ENCODE measurements around the gene IPCEF1.

IPCEF1 gene

DNA sequence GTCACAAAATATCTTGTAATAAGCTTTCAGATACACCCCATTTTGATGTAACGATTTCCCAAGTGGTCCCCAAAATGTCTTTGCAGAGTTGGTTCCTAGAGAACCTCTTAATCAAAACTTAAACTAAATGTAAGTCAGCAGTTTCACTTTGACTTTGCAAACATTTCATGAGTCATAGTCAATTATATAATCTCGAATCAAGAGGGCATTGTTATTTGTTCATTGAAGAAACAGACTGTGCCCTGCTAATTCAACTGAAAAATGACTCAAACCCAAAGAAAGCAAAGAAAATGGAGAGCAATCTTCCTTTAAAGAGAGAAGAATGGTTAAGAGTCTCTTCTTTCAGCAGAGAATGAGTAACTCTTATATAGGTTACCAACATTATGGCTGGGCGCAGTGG lies 58.3 kb downstream of the IPCEF1 start:
- in situ Hi-C loops (cut with HindIII; ENCODE audit: low sequenced_read_pairs), result no loop called here

DNA sequence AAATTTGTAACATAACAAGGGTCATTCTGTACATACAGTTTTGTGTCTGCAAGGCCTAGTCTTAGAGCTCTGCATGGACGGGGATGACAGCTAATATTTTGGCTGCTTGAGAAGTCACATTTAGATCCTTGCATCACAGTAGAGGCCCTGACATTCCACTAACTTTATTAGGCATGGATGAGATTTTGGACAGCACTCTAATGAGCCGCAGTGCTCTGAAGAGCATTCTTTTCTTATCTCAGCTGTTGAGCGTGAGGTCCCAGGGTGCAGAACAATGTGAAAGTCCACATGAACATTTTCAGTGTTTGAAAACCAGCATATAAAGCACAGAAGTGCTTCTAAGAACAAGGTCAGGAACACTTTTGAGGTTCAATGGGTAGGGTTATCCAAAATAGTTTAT lies 58.9 kb downstream of the IPCEF1 start:
- in situ Hi-C loops (cut with HindIII; ENCODE audit: low sequenced_read_pairs), result no loop called here

DNA sequence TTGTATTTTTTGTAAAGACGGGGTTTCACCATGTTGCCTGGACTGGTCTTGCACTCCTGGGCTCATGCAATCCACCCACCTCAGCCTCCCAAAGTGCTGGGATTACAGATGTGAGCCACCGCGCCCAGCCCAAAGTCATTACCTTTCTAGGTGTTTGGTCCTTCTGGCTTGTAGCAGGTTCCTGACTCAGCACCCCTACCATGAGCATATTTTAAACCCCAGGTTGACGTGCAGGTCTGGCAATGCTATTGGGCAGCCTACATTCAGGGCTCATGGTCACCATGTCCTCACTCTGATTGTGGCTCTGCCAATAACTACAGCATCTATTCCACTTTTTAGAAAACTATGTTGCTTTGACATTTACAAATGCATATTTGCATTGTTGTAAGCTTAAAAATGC lies 59.4 kb downstream of the IPCEF1 start:
- in situ Hi-C loops (cut with HindIII; ENCODE audit: low sequenced_read_pairs), result no loop called here

DNA sequence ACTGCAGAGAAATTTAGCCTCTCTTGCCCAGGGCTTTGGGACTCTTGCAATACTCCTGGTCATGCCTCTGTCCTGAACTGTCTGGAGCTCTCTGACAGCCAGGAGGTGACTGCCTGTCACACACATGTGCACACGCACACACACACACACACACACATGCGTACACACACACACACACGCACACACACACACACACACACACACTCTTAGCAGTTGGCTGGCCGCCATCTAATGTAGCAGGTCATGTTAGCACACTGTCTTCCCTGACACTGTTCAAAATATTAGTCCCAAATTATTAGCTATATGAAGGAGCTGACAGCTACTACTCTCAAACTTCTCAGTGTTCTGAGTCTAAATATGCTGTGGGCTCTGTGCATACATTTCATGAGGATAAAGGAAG lies 60.9 kb downstream of the IPCEF1 start:
- in situ Hi-C loops (cut with HindIII; ENCODE audit: low sequenced_read_pairs), result no loop called here

DNA sequence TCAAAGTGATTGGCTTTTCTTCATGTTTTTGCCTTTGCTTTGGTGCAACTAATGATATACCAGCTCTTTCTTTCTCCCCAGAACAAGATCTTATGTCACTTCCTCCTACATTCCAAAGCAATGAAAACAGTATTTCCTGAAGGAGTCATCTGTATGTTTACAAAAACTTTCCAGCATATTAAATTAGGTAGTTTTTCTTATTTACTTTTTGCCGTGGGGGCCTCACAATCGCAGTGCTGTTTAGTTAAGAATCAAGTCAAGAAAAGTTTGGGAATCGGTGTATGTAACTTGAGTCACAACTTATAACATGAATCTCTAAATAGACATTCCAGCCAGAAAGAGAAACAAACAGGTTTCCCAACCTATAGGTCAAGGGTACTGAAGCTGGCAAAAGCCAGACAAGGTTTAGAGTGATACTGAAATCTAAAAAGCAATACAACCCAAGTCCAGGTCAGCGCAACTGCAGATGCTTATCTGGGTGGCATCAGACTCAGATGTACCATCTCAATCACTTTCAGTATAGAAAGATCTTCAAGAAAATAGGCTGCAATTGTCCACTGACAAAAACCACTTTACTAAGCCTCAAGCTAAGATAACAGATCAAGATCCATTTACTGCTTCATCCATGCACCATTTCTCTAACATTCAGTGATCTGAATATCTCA lies 63.6 kb downstream of the IPCEF1 start:
- in situ Hi-C loops (cut with HindIII; ENCODE audit: low sequenced_read_pairs), result no loop called here

DNA sequence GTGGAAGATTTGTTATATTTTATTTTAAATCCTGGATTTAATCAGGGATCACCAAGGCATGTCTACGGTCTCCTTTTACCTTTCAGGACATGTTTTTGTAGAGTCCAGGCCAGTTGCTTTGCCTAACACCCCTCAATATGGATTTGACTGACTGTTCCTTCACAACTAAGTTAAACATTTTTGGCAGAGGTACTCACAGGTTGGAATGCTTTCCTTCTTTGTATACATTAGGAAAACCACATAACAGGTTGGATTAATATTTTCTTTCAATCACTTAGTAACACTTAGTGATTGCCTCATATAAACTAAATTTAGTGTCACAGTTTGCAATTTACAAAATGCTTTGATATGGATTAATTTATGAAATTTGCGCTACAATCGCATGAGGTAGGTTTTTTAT lies 64.5 kb downstream of the IPCEF1 start:
- in situ Hi-C loops (cut with HindIII; ENCODE audit: low sequenced_read_pairs), result no loop called here

DNA sequence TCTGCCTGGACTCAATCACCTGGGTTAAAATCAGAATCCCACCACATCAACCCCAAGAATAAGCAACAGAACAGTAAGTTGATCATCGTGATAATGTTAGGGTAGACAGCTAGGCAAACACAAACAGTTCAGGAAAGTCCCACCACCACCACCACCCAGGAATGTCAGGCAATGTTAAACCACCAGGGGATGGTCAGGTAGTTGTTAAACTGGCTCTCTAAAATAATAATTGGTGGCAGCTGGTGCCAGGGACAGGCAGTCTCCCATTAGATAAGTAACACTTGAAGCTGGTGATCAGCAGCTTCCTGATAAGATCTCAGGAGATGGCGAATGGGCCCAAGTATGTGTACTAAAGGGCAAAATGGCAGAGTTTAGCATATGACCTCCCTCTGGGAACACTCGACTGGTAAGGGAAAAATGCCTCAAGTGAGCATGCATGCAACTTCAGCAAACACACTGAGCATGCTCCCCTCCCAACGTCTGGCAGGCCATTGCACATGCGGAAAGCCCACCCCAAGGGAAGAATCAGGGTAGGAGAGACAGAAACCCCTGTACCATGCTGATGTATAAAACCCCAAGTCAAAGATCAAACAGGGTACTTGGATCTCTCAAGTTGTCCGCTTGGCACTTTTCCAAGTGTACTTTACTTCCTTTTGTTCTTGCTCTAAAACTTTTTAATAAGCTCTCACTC lies 66.6 kb downstream of the IPCEF1 start:
- in situ Hi-C loops (cut with HindIII; ENCODE audit: low sequenced_read_pairs), result no loop called here

DNA sequence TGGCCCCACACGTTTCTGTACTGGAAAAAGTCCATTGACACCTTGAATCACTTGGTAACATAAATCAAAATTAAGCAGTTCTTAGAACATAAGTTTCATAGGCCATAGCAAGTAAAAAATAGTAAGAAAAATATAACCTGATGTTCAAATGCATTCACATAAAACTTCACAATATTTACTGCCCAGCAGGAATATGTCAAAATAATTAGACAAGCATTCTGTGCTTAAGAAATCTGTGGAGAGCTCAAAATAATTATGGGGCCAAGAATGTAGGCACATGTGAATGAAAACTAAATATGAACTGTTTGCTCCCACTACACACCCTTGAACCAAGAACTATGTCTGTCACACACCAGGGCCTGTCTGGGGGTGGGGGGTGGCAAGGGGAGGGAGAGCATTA lies 70.8 kb downstream of the IPCEF1 start:
- in situ Hi-C loops (cut with HindIII; ENCODE audit: low sequenced_read_pairs), result no loop called here

DNA sequence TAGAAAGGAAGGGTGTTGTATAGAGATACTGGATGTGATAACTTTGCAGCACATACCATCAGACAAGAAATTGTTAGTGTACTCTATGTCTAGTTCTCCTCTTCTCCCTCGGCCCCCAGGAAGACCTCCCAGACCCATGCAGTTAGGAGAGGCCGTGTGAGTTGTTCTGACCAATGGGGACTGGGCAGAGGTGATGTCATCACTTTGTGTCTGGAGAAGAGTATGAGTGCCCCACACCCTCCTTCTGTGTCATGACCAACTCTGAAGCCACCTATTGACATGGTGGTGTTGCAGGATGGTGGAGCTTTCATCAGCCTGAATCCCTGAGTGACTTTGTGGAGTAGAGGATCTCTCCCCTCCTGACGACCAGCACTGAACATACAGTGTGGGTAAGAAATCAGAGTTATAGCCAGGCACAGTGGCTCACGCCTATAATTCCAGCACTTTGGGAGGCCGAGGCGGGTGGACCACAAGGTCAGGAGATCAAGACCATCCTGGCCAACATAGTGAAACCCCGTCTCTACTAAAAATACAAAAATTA lies 72.2 kb downstream of the IPCEF1 start:
- in situ Hi-C loops (cut with HindIII; ENCODE audit: low sequenced_read_pairs), result no loop called here

DNA sequence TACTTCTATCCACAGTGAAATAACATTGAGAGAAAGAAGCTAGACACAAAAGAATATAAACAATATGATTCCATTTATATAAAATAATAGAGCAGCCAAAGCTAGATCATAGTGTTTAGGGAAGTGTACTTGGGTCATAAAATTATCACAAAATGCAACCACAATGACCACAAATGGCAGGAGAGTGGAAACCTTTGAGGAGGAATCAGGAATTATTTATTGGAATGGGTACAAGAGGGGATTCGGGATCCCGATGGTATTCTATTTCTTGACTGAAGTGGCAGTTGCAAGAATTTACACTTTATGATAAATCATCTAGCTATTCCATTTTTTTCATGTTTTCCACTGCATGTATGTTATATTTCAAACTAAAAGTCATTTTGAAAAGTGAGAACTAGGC lies 76.1 kb downstream of the IPCEF1 start:
- in situ Hi-C loops (cut with HindIII; ENCODE audit: low sequenced_read_pairs), result no loop called here

DNA sequence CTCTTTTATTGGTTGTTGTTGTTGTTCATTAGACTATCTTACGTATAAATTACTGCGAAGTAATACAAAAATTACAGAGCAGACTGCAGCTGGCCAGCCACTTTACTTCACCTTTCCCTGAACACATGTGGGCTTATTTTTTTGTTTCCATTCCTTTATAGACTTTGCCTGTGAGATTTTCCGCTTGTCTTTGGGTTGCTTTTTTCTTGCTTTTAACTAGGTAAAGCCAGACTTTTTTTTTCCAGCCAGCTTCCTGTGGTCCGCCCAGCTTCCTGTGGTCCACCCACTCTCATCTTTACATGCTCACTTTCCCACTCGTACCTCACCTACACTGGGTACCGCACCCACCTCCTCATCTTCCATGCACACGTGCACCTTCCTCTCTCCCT lies 79.0 kb downstream of the IPCEF1 start:
- in situ Hi-C loops (cut with HindIII; ENCODE audit: low sequenced_read_pairs), result no loop called here

DNA sequence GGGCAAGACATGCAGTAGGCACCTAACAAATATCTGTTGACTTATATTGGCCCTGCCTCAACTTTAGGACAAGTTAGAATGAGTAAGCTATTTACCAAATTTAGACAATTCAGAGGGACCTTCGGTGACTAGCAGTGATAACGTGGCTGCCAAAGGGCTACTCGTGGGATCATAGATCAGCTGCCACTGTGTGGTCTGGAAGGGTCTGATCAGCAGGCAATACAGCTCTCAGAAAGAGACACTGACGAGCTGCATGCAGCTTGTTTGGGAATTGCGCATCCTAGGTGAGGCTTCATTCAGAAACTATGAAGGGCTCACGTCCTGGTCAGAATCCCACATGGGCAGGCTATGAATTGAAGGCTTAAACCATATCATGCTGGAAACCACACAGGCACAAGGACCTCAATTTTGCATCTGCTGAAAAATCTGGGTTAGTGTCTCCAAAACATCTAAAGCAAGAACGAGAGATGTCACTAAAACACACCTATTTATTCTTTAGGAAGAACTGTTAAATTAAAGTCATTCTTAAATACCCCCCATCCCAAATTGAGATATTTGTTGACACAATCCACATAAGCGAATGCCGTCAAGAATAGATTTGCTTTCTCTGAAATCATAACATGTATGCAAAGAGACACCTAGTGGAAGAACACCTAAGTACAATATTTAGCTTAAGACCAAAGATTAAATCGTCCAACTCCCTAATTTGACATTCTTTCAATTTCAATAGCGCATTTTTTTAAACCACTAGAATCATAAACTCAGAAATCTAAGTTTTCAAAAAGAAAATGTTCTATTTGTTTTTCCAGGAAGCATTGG lies 79.6 kb downstream of the IPCEF1 start:
- in situ Hi-C loops (cut with HindIII; ENCODE audit: low sequenced_read_pairs), result no loop called here

DNA sequence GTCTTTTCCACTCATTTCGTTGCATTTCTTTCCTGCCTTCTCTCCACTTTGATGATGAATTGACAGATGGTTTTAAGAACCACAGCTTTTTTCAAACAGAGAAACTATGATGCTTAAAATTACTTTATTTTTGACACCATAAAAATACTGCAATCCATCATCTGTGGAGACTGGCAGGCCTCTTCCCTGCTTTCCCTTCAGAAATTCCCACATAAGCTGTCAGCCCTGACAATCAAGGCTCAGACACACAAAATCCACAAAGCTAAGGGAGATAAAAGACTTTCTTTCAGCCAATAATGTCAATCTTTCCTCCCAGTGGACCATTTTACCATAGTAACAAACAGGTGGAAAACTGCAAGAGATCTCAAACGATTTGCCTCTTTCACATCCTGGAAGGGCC lies 82.4 kb downstream of the IPCEF1 start:
- in situ Hi-C loops (cut with HindIII; ENCODE audit: low sequenced_read_pairs), result no loop called here

DNA sequence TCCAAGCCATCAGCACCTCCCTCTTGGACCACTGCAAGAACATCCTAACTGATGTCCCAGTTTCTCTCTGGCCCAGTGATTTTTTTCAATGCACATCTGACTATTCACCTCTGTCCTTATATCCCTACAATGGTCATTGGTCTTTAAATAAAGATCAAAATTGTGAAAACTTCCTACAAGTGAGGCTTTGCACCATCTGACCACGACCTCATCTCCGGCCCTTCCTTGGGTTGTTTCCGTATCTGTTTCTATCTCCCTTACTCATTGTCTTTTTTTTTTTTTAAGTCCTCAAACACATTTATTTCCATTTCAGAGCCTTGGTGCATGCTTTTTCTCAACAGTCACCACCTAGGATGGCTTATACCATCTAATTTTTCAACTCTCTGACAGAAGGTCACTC lies 88.1 kb downstream of the IPCEF1 start:
- in situ Hi-C loops (cut with HindIII; ENCODE audit: low sequenced_read_pairs), result no loop called here

DNA sequence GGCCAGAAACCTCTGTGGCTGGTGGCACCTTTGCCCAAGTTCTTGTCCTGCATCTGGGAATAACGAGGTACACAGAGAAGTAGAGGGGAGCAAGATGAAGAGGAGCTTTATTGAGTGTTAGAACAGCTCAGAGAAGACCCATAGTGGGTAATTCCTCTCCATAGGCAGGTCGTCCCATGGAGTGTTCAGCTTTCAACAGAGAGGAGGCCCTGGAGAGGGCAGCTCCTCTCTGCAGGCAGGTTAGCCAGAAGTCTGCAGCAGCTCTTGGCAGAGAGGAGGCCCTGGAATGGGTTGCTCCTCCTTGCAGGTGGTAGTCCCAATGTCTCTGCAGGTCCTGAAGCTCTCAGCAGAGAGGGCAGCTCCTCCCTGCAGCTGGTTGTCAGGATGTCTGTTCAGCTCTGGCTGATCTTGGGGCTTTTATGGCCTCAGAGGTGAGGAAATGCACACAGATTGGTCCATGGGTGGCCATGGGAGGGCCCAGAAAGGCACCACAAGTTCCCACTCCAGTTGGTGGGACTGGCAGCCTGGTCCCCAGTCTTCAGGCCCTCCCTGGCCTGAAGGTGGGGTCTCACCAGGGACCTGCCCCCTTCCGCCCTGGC lies 89.0 kb downstream of the IPCEF1 start:
- in situ Hi-C loops (cut with HindIII; ENCODE audit: low sequenced_read_pairs), result no loop called here

DNA sequence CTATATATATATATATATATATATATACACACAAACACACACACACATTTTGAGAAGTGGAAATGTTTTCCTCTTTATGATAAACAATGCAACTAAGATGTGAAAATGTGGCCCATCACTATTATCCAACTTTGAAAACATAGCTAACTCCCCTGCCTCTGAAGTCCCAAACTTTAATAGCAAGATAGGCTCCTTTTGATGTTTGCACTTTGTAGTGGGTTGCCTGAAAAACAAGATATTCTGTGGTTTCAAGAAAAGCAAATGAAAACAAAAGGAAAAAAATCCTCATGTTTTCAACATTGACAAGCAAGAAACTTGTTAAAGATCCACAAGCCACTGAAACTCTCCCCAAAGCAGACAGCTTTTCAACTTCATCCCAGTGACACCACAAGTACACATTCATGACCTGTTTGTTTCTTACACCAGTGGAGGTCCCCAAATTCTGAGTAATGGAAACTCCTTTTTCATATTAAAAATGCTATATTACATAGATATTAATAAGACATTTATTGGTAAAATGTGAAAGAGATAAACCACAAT lies 90.0 kb downstream of the IPCEF1 start:
- in situ Hi-C loops (cut with HindIII; ENCODE audit: low sequenced_read_pairs), result no loop called here

DNA sequence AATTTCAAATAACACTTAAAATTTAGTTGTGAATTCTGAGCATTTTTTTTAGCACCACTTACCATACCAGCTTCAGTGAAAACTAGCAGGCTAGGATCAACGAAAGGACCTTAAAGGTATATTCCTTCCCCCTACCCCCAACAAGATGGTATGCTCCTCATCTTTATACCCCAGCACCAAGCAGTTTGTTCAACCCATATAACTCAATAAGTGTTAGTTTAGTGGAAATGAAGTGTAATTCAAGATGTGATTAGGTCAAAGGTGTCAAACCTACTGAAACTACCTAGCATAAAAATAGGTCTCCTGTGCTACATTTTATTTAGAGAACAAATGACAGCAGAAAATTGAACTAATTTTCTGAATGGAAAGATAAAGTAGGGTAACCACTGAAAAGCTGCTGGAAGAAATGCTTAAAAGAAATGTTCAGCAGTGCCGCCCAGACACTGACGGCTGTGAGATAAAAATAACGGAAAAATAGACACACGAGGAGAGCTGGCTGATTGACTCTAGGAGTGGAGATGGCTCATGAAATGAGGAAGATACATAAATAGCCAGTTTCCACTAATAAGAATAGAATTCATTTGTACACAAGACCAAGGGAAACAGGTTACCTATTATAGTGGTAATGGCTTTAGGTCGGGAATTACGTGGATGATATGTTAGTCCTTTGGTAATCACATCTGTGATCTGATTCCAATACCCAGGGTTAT lies 94.8 kb downstream of the IPCEF1 start:
- in situ Hi-C loops (cut with HindIII; ENCODE audit: low sequenced_read_pairs), result no loop called here

DNA sequence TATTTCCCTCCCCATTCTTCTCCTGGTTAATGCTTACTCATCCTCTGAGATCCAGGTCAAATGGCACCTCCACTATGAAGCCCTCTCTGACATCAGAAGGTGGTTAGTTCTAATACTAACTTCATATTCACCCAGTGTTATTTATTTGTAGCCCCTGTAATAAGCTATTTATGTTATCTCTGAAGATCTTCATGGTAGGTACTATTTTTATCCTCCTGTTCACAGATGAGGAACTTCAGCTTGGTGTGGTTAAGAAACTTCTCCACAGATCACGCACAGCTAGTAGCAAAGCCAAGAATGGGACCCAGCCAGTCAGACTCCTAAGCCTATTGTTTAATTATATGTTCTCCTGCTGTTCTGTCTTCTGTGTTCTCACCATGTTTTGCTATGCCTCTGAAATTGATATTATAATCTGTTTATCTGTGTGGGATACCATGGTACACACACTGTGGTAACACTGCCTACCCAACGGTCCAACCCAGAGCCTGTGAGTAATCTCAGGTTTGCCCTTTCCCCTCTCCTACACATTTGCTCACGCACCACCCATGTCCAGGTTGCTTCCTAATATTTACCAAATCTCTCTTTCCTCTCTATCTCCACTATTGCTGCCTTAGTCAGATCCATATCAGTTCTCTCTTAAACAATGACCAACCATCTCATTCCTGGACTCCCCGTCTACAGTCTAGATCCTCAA lies 98.4 kb downstream of the IPCEF1 start:
- in situ Hi-C loops (cut with HindIII; ENCODE audit: low sequenced_read_pairs), result no loop called here

DNA sequence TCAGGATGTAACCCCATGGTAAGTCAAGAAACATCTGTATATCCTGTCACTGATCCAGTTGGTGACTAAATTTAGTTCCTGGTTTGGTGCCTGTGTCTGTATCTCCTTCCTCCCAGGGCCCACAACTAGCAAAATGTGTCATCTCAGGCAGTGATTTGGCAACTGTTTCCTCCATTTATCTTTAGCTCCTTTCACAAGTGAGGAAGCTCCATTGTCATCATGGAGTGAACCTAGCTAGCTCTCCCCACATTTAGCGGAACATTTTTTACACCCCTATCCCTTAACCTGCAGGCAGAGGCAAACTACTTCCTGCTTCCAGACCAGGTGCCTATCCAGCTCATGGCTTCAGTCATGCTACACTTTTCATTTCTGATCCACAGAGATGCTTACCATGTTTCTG lies 99.5 kb downstream of the IPCEF1 start:
- in situ Hi-C loops (cut with HindIII; ENCODE audit: low sequenced_read_pairs), result no loop called here

DNA sequence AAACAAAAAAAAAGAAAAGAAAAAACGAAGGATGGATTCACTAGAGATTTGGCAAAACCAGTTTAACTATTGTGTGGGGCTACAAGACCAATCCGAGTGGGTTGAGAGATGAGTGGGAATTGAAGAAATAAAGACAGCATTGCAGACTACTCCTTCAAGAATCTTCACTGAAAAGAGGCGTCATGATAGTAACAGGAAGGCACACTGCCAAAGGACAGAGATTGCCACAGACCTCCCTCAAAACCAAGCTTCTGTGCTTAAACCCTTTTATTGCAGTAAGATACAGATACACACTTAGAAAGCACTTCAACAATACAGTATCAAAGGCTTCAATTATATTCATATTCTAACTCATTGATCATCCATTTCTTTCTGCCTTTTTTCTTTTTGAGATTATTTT lies 103.9 kb downstream of the IPCEF1 start:
- in situ Hi-C loops (cut with HindIII; ENCODE audit: low sequenced_read_pairs), result no loop called here

Data from endothelial cell of hepatic sinusoid (primary cell).